Astrocyte (in vitro differentiated cells and primary cell): Measurements from ENCODE around the gene KCNG4.

Source experiments
- CTCF ChIP-seq: IDR thresholded peaks from 2 replicates; pipeline ENCODE4 v1.5.1; 2011; ENCODE audit warnings: low read depth, mild to moderate bottlenecking, inconsistent platforms, low read length, moderate library complexity; ENCODE audit not compliant: insufficient read depth
- EZH2 ChIP-seq: IDR thresholded peaks from 2 replicates; pipeline ENCODE4 v1.6.1; 2012; ENCODE audit warnings: mild to moderate bottlenecking, low read length, inconsistent platforms; ENCODE audit not compliant: insufficient read depth

- TF ChIP-seq CTCF (no peak), EZH2 (no peak)
Observed at GRCh38 chr16:84288902-84289301, 49.1 kb upstream of the KCNG4 start.
